K562 (cell line): ENCODE data around the gene EPHA10.

Experiments used
- ASH1L ChIP-seq: fragments of 450-650 bp; IDR thresholded peaks from 2 replicates; pipeline ENCODE4 v1.6.1; 2018; ENCODE audit warnings: borderline replicate concordance, mild to moderate bottlenecking, low read depth; ENCODE audit not compliant: partially characterized antibody
- CHD1 ChIP-seq: fragments of 200-600 bp; sonication (generic); IDR thresholded peaks from one replicate; pipeline ENCODE4 v1.6.1; 2012; ENCODE audit warnings: mild to moderate bottlenecking, moderate library complexity, low read length, inconsistent platforms
- E2F4 ChIP-seq: sonication (generic); formaldehyde crosslinking; IDR thresholded peaks from 2 replicates; pipeline ENCODE4 v1.8.0; 2022; ENCODE audit warnings: mild to moderate bottlenecking, low read depth, missing genetic modification reagents
- ZBTB5 ChIP-seq: fragments of 450-650 bp; IDR thresholded peaks from 2 replicates; pipeline ENCODE4 v1.6.1; 2017; ENCODE audit warnings: antibody characterized with exemption

- TF ChIP-seq E2F4 (CRISPR knock-in tag) (no peak), ASH1L (no peak), CHD1 (no peak), ZBTB5 (no peak)
Measured at GRCh38 chr1:37682334-37682987, 82.5 kb downstream of the EPHA10 start.
